ENCODE data around the gene RNF31. TPM values are rescaled to one million over a fixed set of nuclear protein-coding genes. Genes with fewer than 3 reads are reported as not detected.
A peak's percentile ranks its signal among the peaks of the same experiment; 100 is the strongest.

RNF31 gene
- total RNA-seq, 4 donors from 2014 or later = 26.8 to 35.6 (median 32.4) TPM

DNA sequence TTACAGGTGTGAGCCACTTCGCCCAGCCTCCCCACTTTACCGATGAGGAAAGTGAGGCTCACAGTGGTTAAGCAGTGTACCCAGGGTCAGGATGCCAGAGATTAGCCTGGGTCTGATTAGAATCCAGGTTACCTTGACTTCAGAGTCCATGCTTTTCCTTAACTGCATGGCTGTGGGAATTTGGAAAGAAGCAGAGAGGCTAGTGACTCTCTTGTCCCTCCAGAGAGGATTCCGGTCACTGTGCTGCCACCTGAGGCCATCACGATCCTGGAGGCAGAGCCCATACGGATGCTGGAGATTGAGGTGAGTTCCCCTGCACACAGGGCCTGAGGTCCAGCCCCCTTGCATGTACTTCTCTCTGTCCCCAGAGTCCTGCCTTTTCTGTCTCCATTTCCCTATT lies 29.3 kb downstream of the RNF31 start:
- H3K4me1 ChIP-seq = peaks cover 0 to 23% (median 12%) of the 10 kb centered on the region in 3 donors
- 91 to 100% methylated on average over 1 to 5 of the region's 5 CpGs for WGBS, 2 donors
- no peak overlapping the region for H3K4me3 ChIP-seq
- DNase-seq = no peak
- peaks cover 11 to 65% (median 35%) of the 10 kb centered on the region in 3 donors for H3K36me3 ChIP-seq
- intact Hi-C loops (cut with DNase I) = no loop called here
- TF ChIP-seq, protein P1, sequence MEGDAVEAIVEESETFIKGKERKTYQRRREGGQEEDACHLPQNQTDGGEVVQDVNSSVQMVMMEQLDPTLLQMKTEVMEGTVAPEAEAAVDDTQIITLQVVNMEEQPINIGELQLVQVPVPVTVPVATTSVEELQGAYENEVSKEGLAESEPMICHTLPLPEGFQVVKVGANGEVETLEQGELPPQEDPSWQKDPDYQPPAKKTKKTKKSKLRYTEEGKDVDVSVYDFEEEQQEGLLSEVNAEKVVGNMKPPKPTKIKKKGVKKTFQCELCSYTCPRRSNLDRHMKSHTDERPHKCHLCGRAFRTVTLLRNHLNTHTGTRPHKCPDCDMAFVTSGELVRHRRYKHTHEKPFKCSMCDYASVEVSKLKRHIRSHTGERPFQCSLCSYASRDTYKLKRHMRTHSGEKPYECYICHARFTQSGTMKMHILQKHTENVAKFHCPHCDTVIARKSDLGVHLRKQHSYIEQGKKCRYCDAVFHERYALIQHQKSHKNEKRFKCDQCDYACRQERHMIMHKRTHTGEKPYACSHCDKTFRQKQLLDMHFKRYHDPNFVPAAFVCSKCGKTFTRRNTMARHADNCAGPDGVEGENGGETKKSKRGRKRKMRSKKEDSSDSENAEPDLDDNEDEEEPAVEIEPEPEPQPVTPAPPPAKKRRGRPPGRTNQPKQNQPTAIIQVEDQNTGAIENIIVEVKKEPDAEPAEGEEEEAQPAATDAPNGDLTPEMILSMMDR (IDR thresholded peaks at IDR 0.05) = no peak
- no peak for TF ChIP-seq POLR2A (IDR thresholded peaks at IDR 0.05)
- H3K27me3 ChIP-seq = no peaks in the 10 kb centered on the region
- no peaks in the 10 kb centered on the region for H3K9me3 ChIP-seq
- H3K27ac ChIP-seq = no peak overlapping the region

DNA sequence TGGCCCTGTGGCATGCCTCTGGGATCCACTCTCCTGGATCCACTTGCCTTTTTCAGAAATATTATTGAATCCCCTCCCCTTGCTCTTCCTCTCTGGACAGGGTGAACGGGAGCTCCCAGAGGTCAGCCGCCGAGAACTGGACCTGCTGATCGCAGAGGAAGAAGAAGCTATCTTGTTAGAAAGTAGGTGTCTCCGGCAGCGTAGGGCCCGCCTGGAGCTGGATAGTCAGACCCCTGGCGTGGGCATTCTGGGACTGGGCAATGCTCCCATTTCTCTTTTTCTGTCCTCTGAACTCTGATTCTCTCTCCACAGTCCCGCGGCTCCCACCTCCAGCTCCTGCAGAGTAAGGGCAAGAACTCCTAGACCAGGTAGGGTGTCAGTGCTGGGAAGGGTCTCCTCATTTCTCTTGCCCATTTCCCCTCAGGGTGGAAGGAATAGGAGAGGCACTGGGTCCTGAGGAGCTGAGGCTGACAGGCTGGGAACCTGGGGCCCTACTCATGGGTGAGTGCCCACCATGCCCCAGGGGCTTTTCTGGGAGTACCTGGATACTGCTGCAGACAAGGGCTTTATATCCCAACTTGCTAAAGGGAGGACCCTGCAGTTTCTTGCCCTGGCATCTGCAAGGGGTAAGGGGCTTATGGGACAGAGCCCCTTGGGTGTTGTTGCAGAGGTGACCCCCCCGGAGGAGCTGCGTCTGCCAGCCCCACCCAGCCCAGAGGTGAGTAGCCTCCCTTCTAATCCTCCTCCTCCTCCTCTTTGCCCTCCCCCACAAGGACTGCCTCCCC lies 29.9 kb downstream of the RNF31 start:
- no peak for DNase-seq
- H3K4me3 ChIP-seq = no peak overlapping the region
- H3K36me3 ChIP-seq = peaks cover 17 to 71% (median 36%) of the 10 kb centered on the region in 3 donors
- H3K27me3 ChIP-seq = no peaks in the 10 kb centered on the region
- H3K4me1 ChIP-seq = peaks cover 0 to 17% (median 9%) of the 10 kb centered on the region in 3 donors
- H3K9me3 ChIP-seq = no peaks in the 10 kb centered on the region
- no peak overlapping the region for H3K27ac ChIP-seq
- 89 to 90% methylated on average over 8 of the region's 12 CpGs for WGBS, 2 donors
- intact Hi-C loops (cut with DNase I) = no loop called here
- TF ChIP-seq, protein P1 (IDR thresholded peaks at IDR 0.05) = no peak
- TF ChIP-seq POLR2A (IDR thresholded peaks at IDR 0.05) = no peak

DNA sequence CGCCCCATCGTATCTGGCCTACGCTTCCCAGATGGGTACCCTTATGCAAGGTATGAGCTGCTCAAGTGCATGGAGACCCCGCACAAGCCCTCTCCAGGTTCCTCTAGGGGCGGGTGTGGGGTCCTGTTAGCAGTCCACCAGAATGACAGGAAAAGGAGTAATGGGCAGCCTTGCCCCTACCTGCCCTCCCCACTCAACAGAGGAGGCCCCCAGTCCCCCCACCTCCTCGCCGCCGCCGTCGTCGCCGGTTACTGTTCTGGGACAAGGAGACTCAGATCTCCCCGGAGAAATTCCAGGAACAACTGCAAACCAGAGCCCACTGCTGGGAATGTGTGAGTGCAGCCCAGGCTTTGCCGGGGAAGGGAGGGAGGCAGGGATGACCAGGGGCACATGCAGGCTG lies 30.6 kb downstream of the RNF31 start:
- WGBS, 2 donors = 93% methylated on average over 4 to 10 of the region's 14 CpGs
- intact Hi-C loops (cut with DNase I) = no loop called here
- Histone ChIP-seq H3K4me1 (peaks cover 0 to 12% (median 9%) of the 10 kb centered on the region in 3 donors), H3K4me3 (no peak overlapping the region), H3K27me3 (no peaks in the 10 kb centered on the region), H3K9me3 (no peaks in the 10 kb centered on the region), H3K27ac (no peak overlapping the region), H3K36me3 (peaks cover 22 to 78% (median 39%) of the 10 kb centered on the region in 3 donors)
- no peak for DNase-seq
- no peak for TF ChIP-seq POLR2A (IDR thresholded peaks at IDR 0.05)
- TF ChIP-seq, protein P1 (IDR thresholded peaks at IDR 0.05) = no peak

DNA sequence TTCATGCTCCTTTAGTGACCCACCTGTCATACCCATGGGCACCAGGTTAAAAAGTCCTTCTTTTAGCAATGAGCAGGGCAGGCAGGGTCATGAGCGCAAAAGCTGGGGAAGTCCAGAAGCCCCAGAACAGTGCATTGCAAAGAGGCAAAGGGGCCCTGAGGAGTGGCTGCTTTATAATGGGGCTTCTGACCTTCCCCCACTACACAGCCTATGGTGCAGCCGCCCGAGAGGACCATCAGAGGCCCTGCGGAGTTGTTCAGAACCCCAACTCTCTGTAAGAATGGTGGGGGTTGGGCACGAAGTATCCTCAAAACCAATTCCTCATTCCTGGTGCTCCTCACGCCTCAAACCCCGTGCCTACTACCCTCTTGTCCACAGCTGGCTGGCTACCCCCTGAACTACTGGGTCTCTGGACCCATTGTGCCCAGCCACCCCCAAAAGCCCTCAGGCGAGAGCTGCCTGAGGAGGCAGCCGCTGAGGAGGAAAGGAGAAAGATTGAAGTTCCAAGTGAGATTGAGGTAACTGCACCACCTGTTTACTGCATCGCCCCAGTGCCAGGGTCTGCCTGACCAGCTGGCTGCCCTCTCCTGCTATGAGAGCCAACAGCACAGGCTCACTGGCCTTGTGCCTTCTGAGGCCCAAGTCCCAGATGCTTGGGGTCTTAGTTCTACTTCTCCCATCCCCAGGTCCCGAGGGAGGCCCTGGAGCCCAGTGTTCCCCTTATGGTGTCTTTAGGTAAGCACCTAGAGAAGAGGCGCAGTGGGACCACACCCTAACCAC lies 31.3 kb downstream of the RNF31 start:
- no peak for DNase-seq
- Histone ChIP-seq H3K36me3 (peaks cover 29 to 78% (median 46%) of the 10 kb centered on the region in 3 donors), H3K27ac (peak overlapping the region in 1 of 4 donors; percentile 74), H3K9me3 (no peaks in the 10 kb centered on the region), H3K27me3 (no peaks in the 10 kb centered on the region), H3K4me1 (peaks cover 0 to 12% (median 9%) of the 10 kb centered on the region in 3 donors), H3K4me3 (no peak overlapping the region)
- WGBS, 2 donors = 82 to 95% methylated on average over 7 to 8 of the region's 12 CpGs
- TF ChIP-seq POLR2A (IDR thresholded peaks at IDR 0.05) = no peak
- TF ChIP-seq, protein P1 (IDR thresholded peaks at IDR 0.05) = no peak
- intact Hi-C loops (cut with DNase I) = no loop called here

All from esophagus squamous epithelium (tissue), 5 donors.